Measurements from ENCODE around the gene SPTLC1.
"Not testable (repeated sequence)": the region's sequence is repeated elsewhere in the genome, so short reads cannot be mapped to it uniquely, and the experiment has no call there.

SPTLC1 gene, protein sequence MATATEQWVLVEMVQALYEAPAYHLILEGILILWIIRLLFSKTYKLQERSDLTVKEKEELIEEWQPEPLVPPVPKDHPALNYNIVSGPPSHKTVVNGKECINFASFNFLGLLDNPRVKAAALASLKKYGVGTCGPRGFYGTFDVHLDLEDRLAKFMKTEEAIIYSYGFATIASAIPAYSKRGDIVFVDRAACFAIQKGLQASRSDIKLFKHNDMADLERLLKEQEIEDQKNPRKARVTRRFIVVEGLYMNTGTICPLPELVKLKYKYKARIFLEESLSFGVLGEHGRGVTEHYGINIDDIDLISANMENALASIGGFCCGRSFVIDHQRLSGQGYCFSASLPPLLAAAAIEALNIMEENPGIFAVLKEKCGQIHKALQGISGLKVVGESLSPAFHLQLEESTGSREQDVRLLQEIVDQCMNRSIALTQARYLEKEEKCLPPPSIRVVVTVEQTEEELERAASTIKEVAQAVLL

DNA sequence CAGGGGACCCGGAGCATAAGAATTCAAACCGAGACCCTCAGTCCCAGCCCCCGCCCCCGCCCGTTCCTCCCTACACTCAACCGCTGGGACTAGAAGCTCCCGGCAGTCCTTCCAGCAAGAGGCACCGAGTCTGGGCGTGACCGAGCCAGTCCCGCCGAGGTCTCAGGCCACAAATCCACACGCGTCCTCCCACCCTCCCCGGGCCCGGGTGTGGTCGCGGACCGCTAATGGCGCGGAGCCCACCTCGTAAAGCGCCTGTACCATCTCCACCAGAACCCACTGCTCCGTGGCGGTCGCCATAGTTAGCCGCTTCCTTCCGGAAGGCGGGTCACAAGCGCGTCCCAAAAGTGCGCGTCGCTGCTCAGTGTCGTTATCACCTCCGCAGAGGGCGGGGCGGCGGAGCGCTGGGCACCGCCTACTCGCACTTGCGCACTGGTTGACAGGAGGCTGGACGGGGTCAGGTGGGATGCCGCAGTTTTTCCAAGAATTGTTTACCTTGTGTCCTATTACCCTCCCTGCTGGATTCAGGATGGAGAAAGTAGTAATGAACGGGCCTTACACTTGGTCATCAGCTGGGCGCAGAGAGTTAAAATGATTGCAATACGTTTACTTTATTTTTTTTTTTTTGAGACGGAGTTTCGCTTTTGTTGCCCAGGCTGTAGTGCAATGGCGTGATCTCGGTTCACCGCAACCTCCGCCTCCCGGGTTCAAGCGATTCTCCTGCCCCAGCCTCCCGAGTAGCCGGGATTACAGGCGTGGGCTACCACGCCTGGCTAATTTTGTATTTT is at the start of gene SPTLC1:
Gene SPTLC1 (minus strand): TSS at position 343 of the 788 bp plus-strand sequence. CDS start 43 bp downstream, at position 300.
- peak; percentile 89 for DNase-seq (ENCODE audit: low read depth)

DNA sequence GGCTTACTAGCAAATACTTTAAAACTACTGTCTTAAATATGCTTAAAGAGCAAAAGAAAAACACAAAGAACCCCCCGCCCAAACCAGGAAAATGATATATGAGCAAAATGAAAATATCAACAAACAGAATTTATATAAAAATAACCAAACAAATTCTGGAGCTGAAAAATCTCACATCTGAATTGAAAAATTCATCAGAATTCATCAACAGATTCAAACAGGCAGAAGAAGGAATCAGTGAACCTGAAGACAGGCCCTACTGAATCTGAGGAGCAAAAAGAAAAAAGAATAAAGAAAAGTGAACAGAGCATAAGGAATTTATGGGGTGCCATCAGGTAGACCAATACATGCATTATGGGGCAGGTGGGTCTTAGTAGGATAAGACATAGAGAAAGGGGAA is 49.8 kb upstream of the SPTLC1 start:
- DNase-seq (ENCODE audit: low read depth) = no peak

DNA sequence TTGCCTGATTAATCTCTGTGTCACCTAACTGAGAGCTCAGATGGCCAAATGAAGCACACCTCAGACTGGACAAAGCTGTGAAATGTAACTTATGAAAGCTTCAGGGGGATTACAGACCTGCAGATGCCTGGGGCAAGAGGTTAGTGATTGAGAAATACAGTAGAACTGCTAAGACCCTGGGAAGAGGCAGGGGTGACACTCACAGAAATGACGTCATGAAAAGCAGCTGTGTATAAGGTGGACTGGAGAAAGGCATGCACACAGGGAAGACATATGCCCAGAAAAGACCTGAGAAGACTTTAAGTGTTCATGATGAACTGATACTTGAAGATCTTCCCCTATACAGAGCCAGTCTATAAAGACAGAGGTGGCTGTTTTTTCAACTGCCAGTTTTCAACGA is 49.3 kb upstream of the SPTLC1 start:
- DNase-seq (ENCODE audit: low read depth) = no peak

DNA sequence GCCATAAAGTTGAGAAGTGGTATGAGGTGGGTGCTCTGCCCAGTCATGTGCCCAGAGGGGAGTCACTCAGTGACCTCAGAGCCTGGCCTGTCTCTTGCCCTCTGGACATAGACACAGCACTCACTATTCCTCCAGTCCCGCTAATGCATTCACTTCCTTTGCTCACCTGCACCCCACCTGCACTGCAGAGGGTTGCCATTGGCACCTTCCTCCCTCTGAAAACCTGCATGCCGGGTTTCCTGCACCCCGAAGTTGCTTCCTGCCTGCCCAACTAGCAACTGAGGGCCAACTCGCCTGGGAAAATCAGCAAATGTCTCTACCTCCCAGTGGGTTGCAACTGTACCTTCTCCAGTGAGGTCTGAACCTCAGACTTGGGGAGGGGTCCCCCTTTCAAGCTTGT is 48.1 kb upstream of the SPTLC1 start:
- DNase-seq (ENCODE audit: low read depth) = no peak

DNA sequence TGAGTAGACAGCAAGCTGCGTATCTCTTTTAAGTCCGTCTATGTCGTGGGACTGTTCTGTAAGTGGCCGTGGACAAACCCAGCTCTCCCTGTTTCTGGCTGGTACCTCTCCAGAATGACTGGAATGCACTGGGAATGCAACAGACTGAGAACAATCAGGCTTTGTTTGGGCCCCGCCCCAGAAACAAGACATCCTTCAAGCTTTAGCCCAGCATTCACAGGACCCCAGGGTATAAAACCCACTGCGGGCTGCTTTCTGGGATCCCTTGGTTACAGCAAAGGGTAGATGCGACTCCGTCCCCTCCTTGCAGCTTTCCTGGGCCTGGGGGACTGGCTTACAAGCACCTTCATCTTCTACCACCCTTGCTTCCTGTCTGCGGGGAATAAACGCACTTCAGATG is 45.6 kb upstream of the SPTLC1 start:
- no peak for DNase-seq (ENCODE audit: low read depth)

DNA sequence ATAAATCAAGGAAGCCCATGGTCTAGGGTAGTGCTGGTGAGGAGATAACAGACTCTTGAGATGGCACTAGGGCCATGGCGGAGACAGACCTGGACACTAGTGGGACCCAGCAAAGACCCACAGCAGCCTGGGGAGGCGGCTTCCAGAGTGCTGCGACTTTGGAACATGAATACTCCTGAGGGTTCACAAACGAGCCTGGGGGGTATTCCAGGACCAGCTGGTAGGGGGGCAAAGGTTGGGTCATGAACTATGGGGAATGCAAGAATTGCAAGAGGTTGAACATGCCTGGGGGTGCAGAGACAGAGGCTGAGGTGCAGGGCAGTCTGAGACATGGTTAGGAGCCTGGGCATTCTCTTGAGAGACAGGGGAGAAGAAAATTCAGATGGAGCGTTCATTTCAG is 43.8 kb upstream of the SPTLC1 start:
- no peak for DNase-seq (ENCODE audit: low read depth)

DNA sequence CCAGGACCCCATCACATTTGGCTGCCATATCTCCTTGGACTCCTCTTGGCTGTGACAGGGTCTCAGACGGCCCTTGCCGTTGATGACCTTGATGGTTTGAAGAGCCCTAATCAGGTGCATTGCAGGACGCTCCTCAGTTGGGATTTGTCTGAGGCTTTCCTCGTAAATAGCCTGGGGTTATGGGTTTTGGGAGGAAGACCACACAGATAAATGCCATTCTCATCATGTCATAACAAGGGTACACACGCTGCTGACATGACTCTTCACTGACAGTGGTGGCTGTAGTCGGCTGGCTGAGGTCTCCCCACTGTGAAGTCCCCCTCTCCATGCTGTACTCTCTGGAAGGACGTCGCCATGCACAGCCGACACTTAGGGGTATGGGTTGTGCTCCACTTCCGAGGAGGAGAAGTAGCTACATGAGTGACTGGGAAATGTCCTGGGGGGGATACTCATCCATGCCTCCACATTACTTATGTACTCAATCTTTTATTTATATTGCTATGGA is 42.9 kb upstream of the SPTLC1 start:
- no peak for DNase-seq (ENCODE audit: low read depth)

DNA sequence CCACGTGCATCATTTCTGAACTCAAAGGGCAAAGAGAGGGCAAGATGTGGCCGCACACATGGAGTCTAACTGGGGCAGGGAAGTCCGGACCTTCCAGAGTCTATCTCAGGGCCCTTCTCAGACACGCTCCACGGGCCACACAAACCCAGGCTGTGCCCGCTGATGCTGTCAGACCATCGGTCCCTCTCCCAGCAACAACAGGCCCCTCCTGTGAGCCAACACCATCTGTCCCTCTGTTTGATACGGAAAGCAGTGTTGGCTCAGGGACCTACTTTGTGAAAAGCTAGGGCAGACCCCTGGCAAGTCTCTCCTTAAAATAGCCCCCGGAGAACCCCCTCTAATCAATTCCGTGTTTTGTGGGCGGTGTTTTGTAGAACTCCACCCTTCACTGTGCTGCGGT is 40.5 kb upstream of the SPTLC1 start:
- DNase-seq (ENCODE audit: low read depth) = not testable (repeated sequence)

DNA sequence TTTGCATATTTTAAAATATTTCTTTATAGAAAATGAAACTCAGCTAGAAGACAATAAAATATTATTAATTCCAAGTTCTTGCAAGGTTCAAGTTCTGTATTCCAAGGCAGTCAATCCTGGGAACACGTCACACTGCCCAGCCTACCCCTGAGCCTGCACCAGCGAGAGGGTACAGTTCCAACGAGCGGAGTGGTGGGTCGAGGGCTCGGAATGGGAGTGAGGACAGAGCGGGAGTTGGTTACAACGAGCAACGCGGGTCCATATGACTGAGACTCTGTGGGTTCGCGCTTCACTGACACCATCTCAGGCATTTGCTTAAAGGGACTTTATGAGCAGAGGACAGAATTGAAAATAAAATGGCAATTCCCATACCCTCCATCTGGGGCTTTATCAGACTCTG is 40.0 kb upstream of the SPTLC1 start:
- DNase-seq (ENCODE audit: low read depth) = no peak

DNA sequence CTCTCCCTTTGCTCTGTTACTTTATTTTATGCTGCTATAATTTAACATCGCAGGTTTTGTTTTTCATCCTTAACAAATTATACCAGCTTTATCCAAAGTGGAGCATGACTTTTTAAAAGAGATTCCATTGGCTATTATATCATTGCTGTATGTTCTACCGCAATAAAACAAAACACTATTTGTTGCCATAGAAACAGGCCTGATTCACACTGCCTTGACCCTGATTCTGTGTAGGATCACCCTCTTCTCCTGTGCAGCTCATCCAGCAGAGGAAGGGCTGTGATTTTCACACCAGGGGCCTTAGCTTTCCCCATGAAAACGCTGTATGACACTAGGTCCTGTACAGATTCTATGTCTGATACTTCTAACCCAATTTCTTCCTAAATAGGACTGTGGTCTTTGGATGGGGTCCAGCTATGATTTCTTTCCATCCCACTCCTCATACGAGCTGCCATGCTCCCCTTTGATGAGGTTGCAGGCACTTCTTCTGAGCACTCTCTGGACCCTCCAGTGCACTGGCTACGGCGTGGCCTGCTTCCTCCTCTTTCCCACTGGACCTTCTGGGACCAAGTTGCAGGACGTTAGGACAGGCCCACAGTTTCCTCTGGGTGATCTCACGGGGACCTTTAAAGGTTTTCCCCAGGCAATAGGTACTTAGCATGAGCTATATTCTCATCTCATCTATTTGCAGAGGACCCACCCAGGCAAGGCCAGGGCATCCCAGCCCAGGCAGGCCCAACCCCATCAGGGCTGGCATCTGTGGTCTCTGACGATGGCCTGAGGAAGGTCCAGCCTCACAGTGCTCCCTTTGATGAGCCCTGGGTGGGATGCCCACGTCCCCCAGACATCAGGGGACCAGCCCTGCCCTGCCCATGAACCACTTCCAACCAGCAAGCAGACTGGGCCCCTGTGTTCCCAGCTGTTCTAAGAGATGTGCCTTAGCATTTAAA is 38.5 kb upstream of the SPTLC1 start:
- DNase-seq (ENCODE audit: low read depth) = not testable (repeated sequence)

DNA sequence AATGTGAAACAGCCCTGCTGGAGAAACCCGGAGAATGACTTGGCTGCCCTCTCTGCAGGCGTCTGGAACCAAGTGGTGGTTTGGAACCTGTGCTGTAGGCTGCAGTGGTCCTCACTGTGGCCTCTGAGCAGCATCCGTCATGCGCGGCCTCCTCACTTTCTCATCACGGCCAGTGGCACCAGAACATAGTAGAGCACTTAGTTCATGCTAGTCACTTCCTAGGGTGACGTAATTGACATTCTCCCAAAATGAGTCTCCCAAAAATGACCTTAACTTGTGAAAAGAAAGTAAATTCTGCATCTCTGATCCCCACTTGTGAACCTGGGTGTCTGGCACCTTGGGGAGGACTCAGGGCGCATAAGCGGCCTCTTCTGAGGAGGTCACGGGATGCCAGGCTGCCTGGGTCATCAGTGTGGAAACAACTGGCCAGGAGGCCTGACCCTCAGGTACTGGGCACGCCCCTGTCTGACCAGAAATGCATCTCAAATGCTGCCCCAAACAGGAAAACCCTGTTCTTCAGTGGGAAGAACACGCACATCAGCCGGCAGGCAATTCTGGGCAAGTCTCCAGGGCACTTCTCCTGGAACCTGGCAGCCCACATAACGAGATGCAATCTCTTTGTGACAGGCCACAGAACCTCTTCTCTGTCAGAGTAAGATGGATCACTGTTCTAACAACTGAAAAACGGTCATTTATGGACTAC is 36.6 kb upstream of the SPTLC1 start:
- DNase-seq (ENCODE audit: low read depth) = no peak

DNA sequence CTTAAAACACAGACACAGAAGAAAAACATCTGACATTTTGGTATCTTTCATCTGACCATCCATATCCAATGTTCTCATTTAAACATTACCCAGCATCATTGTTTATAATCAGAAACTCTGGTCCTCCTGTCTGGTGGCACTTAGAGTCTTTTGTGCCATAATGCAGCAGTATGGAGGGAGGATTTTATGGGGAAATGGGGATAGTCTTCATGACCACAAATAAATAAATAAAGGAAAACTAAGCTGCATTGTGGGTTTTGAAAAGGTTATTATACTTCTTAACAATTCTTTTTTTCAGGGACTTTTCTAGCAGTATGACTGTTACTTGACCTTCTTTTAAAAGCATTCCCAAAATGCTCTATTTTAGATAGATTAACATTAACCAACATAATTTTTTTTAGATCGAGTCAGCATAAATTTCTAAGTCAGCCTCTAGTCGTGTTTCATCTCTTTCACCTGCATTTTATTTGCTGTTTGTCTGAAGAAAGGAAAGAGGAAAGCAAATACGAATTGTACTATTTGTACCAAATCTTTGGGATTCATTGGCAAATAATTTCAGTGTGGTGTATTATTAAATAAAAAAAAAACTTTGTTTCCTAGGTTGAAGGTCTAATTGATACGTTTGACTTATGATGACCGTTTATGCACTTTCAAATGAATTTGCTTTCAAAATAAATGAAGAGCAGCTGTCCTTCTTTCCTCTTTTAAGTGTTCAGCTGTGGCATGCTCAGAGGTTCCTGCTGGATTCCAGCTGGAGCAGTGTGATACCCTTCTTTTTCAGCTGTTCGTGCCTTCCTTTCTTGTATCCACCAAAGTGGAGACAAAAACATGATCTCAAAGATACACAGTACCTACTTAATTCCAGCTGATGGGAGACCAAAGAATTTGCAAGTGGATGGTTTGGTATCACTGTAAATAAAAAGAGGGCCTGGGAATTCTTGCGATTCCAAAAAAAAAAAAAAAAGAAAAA is 35.6 kb upstream of the SPTLC1 start:
- not testable (repeated sequence) for DNase-seq (ENCODE audit: low read depth)

DNA sequence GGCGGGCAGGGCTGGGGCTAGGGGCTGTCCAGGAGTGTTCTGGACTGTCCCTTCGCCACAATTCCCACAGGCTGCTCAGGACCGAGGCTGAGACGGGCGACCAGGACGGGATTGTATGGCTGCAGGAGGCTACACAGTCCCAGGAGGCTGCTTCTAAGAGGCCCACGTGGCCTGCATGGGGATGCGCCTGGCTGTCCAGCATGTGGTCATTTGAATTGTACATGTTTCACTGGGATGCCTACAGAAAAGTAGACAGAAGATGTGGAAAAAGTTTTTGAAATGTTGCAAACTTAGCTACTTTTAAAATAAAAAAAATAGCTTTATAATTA is 32.6 kb upstream of the SPTLC1 start:
- no peak for DNase-seq (ENCODE audit: low read depth)

DNA sequence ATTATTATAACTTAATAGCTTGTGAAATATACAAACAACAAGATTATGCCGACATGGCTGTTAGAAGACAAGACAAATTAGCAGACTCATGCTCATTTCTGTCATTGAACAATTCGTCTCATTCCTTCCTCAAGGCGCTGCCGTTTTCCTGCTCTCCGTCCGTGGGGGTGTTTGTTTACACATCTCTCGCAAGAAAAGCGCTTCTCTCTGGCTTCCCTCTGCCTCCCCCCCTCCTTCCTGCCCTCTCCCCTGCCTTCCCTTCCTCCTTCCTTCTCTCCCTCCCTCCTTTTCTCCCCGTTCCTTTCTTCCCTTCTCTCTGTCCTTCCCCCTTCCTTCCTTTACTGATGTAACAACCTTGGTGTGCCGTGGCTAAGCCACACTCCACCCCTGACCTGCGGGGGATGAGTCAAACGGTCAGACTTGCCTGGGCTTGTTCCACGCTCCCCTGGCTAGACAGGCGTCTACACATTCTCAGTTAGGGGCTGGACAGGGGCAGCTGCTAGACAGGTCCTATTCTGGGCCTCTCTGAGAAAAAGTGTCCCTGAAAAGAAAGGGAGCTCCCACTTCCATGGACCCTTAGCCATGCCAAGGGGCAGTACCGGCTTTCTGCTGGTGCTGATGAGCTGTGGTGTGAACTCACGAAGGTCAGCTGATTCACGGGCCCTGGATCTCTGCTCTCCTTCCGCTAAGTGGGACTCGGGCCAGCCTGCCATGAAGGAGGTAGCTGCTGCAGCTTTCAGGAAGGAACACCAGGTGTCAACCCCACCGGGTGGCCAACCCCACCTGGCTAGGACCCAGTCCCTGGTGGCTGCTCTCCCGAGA is 32.0 kb upstream of the SPTLC1 start:
- no peak for DNase-seq (ENCODE audit: low read depth)

DNA sequence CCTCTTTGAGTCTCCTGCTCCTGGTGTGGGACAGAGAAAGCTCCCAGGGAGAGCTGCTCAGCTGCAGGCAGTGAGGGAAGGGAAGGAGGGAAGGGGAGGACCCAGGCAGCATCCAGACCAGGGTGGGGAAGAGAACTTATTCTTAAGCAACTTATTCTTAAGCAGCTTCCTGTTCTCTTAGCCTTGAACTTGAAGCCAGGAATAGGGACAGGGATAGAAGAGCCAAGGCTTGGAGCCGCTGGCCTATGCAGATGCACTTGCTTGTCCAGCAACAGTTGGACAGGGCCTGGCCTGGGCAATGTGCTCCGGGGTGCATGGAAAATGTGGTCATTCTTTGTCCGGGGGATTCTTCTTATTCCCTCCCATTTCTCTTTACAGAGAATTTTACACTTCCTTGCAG is 31.4 kb upstream of the SPTLC1 start:
- no peak for DNase-seq (ENCODE audit: low read depth)

DNA sequence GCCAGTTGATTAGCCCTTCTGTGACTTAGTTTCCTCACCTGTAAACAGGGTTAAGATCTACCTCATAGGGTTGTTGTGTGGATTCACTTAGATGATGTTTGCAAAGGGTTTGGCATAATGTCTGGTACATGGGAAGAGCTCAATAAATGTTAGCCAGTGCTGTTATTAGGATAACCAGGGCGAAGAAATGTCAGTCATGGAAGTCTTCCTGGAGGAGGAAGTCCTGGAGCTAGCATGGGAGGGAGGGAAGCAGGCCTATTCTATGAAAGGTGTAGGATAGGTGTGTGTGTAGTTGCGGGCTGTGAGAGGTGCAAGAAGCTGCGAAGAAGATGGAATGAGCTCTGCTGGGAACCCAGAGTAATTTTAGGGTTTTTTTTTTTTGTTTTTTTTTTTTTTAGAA is 30.6 kb upstream of the SPTLC1 start:
- not testable (repeated sequence) for DNase-seq (ENCODE audit: low read depth)

DNA sequence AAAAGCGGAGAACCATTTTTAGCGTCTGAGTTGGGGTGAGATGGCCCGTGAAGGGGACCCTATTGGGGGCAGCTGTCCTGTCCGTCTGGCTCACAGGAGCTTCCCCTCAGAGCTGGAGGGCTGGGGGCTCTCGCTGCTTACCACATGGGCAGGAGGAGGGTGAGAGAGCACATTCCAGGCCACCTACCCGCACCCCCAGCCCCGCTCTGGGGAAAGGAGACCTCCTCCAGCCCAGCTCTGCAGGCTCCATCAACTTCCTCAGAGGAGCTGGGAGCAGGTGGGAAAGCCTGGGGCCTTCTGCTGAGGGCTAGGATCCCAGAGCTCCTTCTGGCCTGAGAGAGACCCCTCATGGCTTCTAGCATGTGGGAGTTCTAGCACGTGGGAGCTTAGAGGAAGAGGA is 27.1 kb upstream of the SPTLC1 start:
- DNase-seq (ENCODE audit: low read depth) = no peak

DNA sequence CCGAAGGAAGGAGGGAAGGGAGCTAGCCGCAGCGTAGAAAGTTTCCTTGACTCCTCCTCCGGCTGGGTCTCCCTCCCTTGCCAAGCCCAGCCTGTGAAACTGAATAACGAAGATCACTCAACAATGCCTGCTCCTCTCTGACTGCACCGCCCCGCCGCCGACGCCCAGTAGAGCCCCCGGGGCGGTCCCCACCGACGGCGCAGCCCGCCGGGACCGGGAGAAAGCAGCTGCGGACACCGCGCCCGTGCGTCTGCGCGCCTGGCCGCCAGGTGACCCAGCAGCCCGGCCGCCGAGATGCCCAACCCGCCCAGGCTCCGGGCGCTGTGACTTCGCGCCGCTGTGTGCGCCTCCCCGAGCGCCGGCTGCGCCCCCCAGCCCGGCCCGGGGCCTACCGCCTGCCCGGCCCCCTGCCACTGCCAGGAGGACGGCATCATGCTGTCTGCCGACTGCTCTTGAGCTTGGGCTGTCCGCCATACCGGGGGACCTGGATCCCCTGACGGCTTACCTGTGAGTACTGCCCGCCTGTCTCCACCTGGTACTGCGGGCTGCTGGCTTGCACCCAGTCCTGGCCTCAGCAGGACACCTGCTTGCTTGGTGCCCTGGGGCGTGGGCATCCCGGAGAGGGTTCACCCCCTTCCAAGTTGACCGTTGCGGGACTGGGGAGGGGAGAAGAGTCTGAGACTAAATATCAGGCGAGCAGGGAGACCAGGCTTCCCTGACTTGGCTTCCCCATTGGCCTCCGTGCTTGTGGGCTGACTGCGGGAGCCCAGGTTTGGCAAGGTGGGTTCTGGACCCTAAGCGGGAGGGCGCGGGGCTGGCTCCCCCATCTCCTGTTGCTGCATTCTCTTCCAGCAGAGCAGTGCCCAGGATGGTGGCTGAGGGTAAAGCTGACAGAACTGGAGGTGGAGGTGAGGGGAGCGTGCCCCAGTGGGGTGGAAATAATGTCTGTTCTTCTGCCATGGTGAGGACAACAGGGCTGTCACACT is 26.2 kb upstream of the SPTLC1 start:
- no peak for DNase-seq (ENCODE audit: low read depth)
